ENCODE data around the gene CLCF1.

The CLCF1 gene

DNA sequence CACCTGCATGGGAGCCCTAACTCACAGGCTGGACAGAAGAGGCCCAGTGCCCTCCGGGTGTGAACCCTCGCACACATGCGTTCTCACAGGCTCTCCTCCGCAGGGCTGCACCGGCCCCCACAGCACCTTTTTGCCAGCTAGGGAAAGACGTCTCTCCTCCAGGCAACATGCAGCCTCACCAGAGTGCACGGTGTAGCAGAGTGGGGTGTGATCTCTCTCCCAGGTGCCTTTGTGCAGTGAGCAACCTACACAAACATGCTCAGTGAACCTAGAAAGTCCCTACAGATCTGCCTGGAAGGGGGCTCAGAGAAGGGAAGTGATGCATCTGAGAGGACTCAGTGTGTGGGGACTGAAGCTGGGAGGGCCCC lies 38.4 kb upstream of the CLCF1 start:
- no peak for DNase-seq (ENCODE audit: low spot score)
- H3K4me3 ChIP-seq, result no peak overlapping the region
- no peak overlapping the region for H3K27ac ChIP-seq

DNA sequence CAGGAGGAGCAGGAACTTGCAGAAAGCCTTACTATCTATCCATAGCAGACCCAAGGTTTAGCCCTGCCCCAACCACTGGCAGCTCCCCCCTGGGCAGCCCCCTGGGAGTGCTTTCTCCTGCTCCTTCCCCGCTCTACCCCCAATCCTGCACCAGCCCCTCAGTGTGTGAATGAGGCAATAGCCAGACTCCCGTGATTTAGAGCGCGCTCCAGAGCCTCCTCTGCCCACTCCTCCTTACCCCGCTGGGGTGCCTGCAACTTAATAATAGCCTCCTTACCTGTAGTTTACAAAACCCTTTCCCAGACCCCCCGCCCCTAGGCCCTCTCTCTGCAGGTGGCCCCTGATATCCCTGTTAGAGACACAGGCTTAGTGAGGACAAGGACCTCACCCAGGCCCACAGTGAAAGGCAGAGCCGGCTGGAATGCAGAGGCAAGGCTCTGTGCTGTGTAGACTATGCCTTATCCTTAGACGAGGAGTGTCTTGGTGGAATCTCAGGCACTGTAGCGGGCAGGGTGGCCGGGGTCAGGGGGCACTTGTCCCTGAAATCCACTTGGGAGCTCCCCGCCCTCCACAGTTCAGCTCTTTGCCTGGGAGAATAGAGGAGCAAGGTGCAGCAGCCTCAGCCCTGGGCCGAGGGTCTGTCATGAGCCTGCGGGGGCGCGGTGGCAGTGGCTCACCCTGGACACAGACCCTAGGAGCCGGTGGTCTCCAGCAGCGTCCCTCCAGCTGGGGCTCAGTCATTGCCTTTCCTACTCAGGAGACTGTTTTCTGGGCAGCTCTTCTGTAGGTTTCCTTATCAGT lies 37.8 kb upstream of the CLCF1 start:
- DNase-seq (ENCODE audit: low spot score), result no peak
- Histone ChIP-seq H3K4me3 (no peak overlapping the region), H3K27ac (no peak overlapping the region)
- TF ChIP-seq, protein P1, sequence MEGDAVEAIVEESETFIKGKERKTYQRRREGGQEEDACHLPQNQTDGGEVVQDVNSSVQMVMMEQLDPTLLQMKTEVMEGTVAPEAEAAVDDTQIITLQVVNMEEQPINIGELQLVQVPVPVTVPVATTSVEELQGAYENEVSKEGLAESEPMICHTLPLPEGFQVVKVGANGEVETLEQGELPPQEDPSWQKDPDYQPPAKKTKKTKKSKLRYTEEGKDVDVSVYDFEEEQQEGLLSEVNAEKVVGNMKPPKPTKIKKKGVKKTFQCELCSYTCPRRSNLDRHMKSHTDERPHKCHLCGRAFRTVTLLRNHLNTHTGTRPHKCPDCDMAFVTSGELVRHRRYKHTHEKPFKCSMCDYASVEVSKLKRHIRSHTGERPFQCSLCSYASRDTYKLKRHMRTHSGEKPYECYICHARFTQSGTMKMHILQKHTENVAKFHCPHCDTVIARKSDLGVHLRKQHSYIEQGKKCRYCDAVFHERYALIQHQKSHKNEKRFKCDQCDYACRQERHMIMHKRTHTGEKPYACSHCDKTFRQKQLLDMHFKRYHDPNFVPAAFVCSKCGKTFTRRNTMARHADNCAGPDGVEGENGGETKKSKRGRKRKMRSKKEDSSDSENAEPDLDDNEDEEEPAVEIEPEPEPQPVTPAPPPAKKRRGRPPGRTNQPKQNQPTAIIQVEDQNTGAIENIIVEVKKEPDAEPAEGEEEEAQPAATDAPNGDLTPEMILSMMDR (IDR thresholded peaks at IDR 0.05), result no peak

More for the DNA sequence above, 38.4 kb upstream of the CLCF1 start:
- TF ChIP-seq, protein P1 (IDR thresholded peaks at IDR 0.05), result no peak

DNA sequence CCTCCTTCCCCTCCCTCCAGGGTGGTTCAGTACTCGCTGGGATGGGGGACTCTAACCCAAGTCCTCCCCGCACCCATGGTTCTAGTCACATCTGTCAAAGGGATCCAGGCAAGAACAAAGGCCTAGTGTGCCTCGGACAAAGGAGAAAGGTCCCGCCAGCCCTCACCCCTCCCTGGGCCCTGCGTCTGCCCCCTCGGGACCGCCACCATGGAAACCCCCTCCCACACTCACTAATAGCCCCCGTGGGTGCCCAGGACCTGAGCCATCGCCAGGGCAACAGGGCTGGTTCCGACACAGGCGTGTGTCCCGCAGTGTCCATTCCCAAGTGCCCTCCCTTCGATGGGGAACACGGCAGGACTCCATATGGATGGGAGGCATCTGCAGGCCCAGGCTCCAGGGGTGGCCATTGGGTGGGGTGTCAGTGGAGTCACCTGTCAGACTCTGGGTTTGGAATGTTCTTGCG lies 37.0 kb upstream of the CLCF1 start:
- no peak overlapping the region for H3K4me3 ChIP-seq
- TF ChIP-seq, protein P1 (IDR thresholded peaks at IDR 0.05), result no peak
- no peak overlapping the region for H3K27ac ChIP-seq
- DNase-seq (ENCODE audit: low spot score), result no peak

DNA sequence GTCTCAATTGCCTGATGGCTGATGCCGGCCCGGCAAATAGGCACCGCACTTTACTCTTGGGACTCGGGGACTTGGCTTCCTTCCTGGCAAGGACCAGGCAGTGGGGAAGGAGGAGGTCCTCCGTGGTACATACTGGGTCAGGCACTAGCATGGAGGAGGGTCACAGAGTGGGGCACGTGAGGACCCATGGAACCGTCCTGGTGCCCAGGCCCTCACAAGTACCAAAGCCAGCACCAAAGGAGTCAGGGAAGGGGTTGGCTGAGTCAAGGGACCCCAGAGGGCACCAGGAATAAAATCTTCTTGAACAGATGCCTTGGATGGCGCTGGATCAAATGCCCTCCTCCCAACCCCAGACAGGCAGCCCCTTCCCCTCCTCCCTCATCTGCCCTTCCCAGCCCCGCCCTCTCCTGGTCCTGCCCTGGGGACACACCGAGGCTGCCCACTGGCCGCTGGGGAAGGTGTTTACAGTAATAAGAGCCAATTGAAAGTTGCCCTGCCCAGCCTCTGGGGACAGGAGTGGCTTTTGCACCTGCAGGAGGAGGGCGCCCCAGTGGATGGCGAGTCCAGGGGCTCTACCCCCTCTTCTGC lies 36.5 kb upstream of the CLCF1 start:
- no peak for DNase-seq (ENCODE audit: low spot score)
- Histone ChIP-seq H3K4me3 (no peak overlapping the region), H3K27ac (no peak overlapping the region)
- TF ChIP-seq, protein P1 (IDR thresholded peaks at IDR 0.05), result no peak

DNA sequence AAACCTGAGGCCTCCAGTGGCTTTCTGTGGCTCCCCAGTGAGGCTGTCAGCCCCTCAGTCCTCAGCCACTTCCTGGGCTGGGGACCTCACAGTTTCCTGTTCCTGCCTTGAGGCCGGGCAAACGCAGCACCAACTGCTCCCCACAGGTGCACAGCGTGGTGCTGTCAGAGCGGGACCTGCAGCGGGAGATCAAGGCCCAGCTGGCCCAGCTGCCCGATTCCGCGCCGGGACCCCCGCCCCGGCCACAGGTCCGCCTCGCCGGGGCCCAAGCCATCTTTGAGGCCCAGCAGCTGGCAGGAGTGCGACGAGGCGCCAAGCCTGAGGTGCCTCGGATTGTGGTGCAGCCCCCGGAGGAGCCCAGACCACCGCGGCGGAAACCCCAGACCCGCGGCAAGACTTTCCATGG lies 35.9 kb upstream of the CLCF1 start:
- H3K4me3 ChIP-seq, result no peak overlapping the region
- no peak overlapping the region for H3K27ac ChIP-seq
- DNase-seq (ENCODE audit: low spot score), result no peak
- TF ChIP-seq, protein P1 (IDR thresholded peaks at IDR 0.05), result no peak

DNA sequence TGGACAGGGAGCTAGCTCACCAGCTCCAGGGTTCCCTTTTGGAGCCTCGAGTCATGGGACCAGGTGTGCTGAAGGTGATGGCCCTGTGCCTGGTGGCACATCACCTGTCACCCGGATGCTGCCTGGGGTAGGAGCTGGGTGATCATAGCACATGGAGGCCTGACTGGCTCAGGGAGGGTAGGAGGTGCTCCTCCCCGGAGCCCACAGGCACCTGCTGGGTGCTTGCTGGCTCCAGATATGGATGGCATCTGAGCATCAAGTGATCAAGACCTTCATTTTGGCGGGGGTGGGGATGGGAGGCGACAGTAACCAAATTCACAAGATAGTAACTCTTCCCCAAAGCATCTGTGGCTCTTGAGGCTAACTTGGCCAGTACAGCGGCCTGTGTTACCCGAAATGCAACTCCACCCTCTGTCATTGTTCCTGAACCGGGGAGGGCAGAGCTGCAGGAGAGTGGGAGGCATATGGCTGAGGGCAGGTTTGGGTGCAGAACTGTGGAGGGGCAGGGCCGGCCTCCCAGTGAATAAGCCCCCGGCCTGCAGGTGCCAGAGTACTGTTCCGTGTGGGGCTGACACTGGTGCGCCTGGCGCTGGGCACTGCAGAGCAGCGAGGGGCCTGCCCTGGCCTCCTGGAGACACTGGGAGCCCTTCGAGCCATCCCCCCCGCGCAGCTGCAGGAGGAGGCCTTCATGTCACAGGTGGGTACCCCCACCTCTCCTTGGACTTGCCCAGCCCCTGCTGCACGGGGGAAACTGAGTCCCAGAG lies 35.2 kb upstream of the CLCF1 start:
- Histone ChIP-seq H3K4me3 (no peak overlapping the region), H3K27ac (no peak overlapping the region)
- TF ChIP-seq, protein P1 (IDR thresholded peaks at IDR 0.05), result no peak
- no peak for DNase-seq (ENCODE audit: low spot score)

Measured in coronary artery (tissue), 2 donors.